MM.1S (cell line): ENCODE results near the gene USP49.

Source experiments
- EZH2 ChIP-seq: fragments of 300-600 bp; sonication (generic); optimal IDR thresholded peaks from 2 replicates; pipeline ENCODE3; 2017; ENCODE audit warnings: low read depth, mild to moderate bottlenecking, antibody characterized with exemption, low read length, mixed read lengths
- EZH2phosphoT487 ChIP-seq: fragments of 300-600 bp; sonication (generic); IDR thresholded peaks from 2 replicates; pipeline ENCODE4 v1.6.1; 2018; ENCODE audit warnings: antibody characterized with exemption, low read length
- TF ChIP-seq, protein P1 (sequence below): fragments of 300-600 bp; sonication (generic); IDR thresholded peaks from 2 replicates; pipeline ENCODE4 v1.5.1; 2016; ENCODE audit warnings: antibody characterized with exemption, low read length, mixed read lengths

DNA sequence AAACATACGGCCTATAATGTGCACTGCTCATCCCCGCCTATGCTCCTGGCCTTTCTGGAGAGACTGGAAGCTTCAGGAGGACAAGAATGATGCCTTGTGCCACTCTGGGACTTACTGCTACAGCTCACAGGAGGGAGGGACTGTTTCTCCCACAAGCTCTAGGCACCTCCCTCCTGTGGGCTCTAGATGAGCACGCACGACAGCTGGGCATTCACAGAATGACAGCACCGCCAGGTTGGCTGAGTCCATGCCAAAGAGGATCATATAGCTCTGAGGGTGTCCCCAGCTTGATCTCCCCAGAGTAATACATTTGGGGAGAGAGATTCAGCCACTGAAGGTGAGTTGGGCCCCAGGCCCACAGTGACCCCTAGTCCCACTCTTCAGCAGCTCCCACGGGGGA lies 137.9 kb downstream of the USP49 start:
- TF ChIP-seq, protein P1, sequence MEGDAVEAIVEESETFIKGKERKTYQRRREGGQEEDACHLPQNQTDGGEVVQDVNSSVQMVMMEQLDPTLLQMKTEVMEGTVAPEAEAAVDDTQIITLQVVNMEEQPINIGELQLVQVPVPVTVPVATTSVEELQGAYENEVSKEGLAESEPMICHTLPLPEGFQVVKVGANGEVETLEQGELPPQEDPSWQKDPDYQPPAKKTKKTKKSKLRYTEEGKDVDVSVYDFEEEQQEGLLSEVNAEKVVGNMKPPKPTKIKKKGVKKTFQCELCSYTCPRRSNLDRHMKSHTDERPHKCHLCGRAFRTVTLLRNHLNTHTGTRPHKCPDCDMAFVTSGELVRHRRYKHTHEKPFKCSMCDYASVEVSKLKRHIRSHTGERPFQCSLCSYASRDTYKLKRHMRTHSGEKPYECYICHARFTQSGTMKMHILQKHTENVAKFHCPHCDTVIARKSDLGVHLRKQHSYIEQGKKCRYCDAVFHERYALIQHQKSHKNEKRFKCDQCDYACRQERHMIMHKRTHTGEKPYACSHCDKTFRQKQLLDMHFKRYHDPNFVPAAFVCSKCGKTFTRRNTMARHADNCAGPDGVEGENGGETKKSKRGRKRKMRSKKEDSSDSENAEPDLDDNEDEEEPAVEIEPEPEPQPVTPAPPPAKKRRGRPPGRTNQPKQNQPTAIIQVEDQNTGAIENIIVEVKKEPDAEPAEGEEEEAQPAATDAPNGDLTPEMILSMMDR: no peak
- TF ChIP-seq EZH2phosphoT487 (no peak), EZH2 (no peak)
